Activated CD8-positive, alpha-beta memory T cell treated with anti-CD3 and anti-CD28 coated beads, Interleukin-2, amount 50 U/mL, for 48 hours (primary cell): ENCODE data around the gene CCDC9B.

ENCODE experiments used
- DNase-seq: peaks from one replicate; pipeline ENCODE4 v3.0.0-alpha.2; 2020

Gene CCDC9B

GRCh38 chr15:40327457-40327856 is 13.3 kb downstream of the CCDC9B start:
- no peak for DNase-seq

DNA sequence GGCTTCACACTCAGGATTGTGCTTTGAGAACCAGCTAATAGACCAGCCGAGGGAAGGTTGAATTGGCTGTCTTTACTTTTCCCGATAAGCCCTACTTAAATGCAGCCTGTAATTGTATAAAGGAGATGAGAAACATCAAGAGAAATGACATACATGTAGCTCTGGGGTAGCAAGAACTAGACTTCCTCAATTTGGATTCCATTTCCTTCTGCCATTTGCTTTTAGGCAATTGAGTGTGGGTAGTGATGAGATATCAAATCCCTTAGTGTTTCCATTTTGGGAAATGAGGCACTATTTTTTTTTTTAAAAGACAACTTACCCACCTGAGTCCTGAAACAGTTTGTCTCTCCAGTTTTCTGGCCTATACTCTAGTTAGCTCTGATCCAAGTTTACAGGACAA is 15.0 kb downstream of the CCDC9B start:
- DNase-seq: no peak

- no peak for DNase-seq
These were observed 15.6 kb downstream of the CCDC9B start for GRCh38 chr15:40325188-40325587.

DNA sequence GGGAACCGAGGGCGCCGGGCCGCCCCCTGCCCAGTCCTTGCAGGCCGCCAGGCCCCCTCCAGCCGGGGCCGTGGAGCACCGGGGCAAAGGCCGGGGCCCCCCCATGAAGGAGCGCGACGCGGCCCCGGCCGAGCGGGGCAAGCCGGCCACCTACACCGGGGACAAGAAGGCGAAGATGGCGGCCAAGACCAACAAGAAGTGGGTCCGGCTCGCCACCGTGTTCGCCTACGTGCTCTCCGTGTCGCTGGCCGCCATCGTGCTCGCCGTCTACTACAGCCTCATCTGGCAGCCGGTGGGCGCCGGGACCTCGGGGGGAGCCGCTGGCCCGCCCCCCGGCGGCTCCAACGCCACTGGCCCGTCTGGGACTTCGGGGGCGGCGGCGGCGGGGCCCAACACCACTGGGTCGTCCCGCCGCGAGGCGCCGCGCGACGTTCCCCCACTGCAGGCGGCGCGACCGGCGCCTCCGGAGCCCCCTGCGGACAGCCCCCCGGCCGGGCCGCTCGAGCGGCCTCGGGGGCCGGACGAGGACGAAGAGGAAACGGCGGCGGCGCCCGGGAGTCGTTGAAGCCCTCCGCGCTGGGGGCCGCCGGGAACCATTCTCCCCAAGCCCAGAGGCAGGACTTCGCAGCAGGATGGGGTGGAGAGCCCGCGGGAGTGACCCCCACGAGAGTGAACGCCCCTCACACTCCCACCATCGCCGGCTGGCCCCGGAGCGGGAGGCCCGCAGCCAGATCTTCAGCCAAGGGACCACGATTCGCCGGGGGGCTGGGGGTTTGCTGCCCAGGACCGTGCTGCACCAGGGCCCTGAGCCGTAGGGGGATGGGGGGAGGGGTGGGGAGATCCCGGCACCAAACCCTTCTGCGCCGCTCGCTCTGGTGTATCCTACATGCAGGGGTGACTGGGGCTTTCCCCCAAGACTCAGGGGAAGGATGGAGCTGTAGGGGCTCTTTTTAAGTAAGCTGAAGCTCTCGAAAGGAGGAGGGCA is 16.5 kb downstream of the CCDC9B start:
- DNase-seq: no peak

GRCh38 chr15:40323239-40323952 is 17.3 kb downstream of the CCDC9B start, which contains the start of gene INAFM2:
Gene INAFM2 (plus strand): TSS chr15:40323692. CDS start chr15:40324056, 364 bp downstream.
- DNase-seq: peak; percentile 94

GRCh38 chr15:40322531-40323238 is 18.1 kb downstream of the CCDC9B start:
- DNase-seq: no peak

DNA sequence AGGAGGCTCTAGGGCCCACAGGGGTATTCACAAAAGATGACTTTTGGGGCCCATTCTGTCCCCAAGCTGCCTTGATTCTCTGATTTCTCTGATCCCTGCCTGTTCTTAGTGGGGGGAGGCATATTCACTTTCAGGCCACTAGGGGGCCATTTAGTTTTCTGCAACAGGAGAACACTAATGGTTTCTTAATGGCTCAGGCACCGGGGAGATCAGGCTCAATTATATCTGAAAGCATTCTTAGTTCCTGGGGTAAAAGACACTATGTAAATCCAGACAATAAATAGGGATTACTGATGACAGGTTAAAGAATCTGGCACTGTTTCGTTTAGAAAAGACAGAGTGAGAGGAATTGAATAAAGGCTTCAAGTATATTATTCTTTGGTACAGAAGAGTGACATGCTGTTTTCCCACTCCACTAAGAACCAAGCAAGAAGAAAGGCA is 19.8 kb downstream of the CCDC9B start:
- DNase-seq: no peak

GRCh38 chr15:40320409-40320808 is 20.3 kb downstream of the CCDC9B start:
- DNase-seq: no peak

DNA sequence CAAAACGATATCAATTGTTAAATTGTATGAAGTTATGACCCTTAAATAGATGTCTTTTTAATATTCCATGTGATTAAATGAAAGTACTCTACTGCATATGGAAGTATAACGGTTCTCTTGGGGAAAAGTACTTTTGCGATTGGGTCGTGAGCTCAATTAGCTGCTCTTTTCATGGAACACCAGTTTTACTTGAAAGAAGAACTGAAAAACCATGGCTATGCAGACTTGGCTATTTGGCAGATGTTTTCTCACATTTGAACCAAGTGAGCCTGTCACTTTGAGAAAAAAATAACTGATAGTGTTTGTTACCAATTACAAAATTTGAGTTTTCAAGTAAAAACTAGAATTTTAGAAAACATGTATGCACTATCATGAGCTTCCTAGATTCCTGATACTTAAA is 23.2 kb downstream of the CCDC9B start:
- no peak for DNase-seq

DNA sequence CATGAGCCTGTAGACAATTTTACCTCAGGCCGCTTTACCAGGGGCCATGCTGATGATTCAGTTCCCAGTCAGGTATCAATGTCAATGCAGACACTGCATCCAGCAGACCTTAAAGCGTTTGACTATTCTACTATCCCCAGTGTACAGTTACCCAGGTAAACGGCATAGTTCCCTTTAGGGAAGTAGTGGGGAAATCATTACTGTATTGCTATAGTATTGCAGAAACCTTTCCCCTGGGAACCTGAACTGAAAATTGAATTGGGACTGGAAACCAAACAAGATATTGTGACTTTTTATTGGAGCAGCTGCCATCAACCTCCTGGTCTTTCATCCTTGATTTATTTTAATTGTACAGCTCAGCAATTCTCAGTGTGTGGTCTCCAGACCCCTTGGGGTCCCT is 23.8 kb downstream of the CCDC9B start:
- DNase-seq: no peak

DNA sequence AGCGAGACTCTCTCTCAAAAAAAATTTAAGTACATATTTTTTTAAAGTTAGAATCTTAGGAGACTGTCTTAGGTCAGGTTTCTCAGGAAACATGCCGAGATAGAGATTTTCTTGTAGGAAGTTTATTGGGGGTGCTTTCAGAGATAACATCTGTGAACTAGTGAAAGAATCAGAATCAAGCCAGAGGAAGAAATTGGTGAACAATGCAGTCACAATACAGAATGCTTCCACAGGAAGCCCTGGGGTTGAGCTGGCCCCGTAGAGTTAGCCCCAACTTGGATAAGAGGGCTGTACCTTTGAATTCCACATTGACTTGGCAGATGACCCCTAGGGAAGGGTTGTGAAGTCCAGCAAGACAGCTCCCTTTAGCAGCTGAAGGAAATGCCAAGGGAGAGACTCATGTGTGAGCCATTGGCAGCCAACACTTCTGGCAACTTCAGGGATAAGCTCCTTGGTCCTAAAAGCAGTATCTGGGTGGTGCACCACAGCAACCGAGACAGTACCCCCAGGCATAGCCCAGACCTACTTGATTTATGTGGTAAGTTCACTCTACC is 25.9 kb downstream of the CCDC9B start:
- DNase-seq: no peak

- no peak for DNase-seq
These were observed 27.0 kb downstream of the CCDC9B start for GRCh38 chr15:40313531-40314398.

DNA sequence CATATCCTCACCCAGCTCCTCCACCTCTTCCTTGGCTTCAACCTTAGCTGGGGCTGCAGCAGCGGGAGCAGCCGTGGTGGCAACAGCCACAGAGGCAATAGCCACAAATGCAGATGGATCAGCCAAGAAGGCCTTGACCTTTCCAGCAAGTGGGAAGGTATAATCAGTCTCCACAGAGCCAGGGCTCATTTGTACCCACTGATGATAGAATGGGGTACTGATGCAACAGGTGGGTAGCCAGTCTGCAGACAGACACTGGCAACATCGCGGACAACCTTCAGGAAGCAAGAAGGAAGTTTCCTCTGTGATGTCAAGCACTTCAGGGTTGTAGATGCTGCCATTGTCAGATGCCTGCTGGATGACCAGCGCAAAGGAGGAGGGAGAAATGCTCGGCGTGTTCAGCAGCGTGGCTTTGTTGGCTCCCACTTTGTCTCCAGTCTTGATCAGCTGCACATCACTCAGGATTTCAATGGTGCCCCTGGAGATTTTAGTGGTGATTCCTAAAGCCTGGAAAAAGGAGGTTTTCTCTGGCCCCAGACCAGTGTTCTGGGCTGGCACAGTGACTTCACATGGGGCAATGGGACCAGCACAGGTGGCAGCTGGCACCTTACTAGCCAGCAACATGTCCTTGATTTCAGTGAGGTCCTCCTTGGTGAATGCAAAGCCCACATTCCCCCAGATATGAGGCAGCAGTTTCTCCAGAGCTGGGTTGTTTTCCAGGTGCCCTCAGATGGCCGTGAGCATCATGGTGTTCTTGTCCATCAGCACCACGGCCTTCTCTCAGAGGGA is 28.2 kb downstream of the CCDC9B start:
- DNase-seq: no peak

DNA sequence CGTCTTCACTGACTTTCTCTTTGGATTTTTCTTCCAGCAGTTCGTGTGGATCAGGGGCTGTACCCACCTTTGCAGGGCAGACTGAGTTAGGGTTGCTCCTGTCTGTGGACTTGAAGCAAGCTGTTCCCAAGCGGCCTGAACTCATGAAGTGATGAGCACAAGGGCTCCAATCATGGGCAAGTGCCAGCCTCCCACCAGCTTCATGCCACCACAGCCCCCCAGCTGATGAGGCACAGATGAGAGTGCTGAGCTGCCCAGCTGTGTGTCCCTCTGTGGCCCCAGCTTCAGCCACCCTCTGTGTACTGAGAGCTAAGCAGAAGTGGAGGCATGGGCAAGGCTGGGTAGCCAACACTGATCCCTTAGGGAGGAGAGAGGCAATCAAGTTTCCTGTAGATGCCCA is 29.7 kb downstream of the CCDC9B start:
- DNase-seq: no peak

GRCh38 chr15:40310001-40310959 is 30.5 kb downstream of the CCDC9B start:
- peak; percentile 84 for DNase-seq

- DNase-seq: no peak
These were observed 31.3 kb downstream of the CCDC9B start for GRCh38 chr15:40309344-40309862.

DNA sequence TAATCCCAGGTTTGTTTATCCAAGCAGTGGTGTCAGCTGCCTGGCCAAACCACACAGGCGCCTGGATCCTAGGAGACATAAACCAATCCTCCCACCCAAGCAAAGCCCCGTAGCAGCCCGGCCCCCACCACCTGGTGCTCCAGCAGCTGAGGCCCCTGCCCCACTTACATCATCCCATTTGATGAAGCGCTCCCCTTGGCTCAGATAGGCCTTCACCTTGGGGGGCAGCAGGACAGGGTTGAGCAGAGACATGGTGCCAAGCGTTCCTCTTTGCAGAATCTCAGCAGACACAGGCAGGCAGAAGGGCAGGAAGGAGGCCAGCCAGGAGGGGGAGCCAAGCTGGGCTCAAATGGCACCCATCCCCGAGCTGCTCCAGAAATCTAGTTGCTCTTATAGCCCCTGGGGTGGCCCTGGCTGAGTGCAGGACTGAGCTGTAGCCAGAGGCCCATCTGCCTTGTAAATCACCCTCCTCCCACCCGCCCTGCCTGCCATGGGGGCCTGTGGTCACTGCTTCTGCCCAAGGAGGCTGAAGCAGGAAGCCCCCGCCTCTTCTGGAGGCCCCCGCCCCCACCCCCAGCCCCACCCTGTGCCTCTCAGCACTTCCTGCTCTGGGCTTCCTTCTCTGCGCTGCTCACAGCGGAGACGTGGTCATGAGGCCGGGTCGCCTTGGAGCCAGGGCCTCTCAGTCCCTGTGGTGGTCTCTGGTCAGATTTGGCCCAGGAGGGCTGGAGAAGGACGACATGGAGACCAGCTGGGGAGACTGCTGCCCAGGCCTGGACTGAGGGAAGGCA is 33.1 kb downstream of the CCDC9B start, which contains the start of gene PLCB2:
Gene PLCB2, minus strand, starts transcription at position 515 of the 791 bp plus-strand sequence. Its CDS starts 263 bp downstream, at position 252.
- peak; percentile 85 for DNase-seq

DNA sequence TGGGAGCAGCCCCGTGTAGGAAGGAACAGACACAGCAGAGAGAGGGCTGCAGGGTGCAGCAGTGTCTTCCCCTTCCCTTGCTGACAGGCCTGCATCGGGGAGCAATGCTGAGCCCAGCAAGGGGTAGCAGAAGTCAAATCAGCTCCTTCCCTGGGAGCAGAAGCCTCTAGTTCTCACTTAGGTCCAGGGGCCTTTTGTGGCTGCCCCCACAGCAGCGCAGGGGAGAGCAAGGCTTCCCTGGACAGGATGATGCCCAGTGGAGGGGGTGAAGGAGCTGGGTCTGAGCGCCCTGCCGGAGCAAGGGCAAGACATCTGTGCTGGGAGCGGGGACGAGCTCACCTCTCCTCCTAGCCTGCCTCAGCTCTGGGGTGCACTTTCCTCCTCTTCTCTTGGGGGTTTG is 33.8 kb downstream of the CCDC9B start:
- peak; percentile 59 for DNase-seq
